BLaER1 (cell line): ENCODE results near the gene LUZP2.

Source experiments
- H3K27ac ChIP-seq: shearing (Covaris generic); formaldehyde crosslinking; 2 replicates; pipeline ENCODE4 v1.8.1; 2022
- H3K27me3 ChIP-seq: shearing (Covaris generic); formaldehyde crosslinking; 2 replicates; pipeline ENCODE4 v1.8.1; 2022
- H3K36me3 ChIP-seq: shearing (Covaris generic); formaldehyde crosslinking; 2 replicates; pipeline ENCODE4 v1.8.1; 2022
- H3K4me1 ChIP-seq: shearing (Covaris generic); formaldehyde crosslinking; 2 replicates; pipeline ENCODE4 v1.8.1; 2022
- H3K4me2 ChIP-seq: shearing (Covaris generic); formaldehyde crosslinking; 2 replicates; pipeline ENCODE4 v1.8.1; 2022
- H3K4me3 ChIP-seq: shearing (Covaris generic); formaldehyde crosslinking; 2 replicates; pipeline ENCODE4 v1.8.1; 2022
- H3K9ac ChIP-seq: shearing (Covaris generic); formaldehyde crosslinking; 2 replicates; pipeline ENCODE4 v1.8.1; 2022
- H3K9me3 ChIP-seq: shearing (Covaris generic); formaldehyde crosslinking; 2 replicates; pipeline ENCODE4 v1.8.1; 2022
- H4K20me1 ChIP-seq: shearing (Covaris generic); formaldehyde crosslinking; 2 replicates; pipeline ENCODE4 v1.8.1; 2022
- Cebpa-rat ChIP-seq: shearing (Covaris generic); IDR thresholded peaks from 2 replicates; pipeline ENCODE4 v1.8.1; 2022

Gene LUZP2

GRCh38 chr11:24592360-24592759 lies 95.5 kb downstream of the LUZP2 start:
- Histone ChIP-seq H3K27ac (no peak overlapping the region), H3K4me2 (no peak overlapping the region), H3K9me3 (no peaks in the 10 kb centered on the region), H3K36me3 (no peaks in the 10 kb centered on the region), H3K27me3 (no peaks in the 10 kb centered on the region), H3K9ac (no peak overlapping the region), H3K4me1 (no peaks in the 10 kb centered on the region), H3K4me3 (no peak overlapping the region), H4K20me1 (no peaks in the 10 kb centered on the region)
- TF ChIP-seq Cebpa-rat = no peak

- H3K4me1 ChIP-seq = no peaks in the 10 kb centered on the region
- no peaks in the 10 kb centered on the region for H3K36me3 ChIP-seq
These were observed 96.5 kb downstream of the LUZP2 start for GRCh38 chr11:24593332-24593731.

GRCh38 chr11:24594401-24594800 lies 97.5 kb downstream of the LUZP2 start:
- Histone ChIP-seq H3K4me3 (no peak overlapping the region), H3K27ac (no peak overlapping the region), H3K36me3 (no peaks in the 10 kb centered on the region), H3K4me1 (no peaks in the 10 kb centered on the region), H3K9ac (no peak overlapping the region), H4K20me1 (no peaks in the 10 kb centered on the region), H3K27me3 (no peaks in the 10 kb centered on the region), H3K9me3 (no peaks in the 10 kb centered on the region), H3K4me2 (no peak overlapping the region)
- TF ChIP-seq Cebpa-rat = no peak

More at GRCh38 chr11:24593332-24593731, 96.5 kb downstream of the LUZP2 start:
- no peak for TF ChIP-seq Cebpa-rat
- H3K27ac ChIP-seq = no peak overlapping the region
- no peak overlapping the region for H3K9ac ChIP-seq
- no peaks in the 10 kb centered on the region for H4K20me1 ChIP-seq
- H3K9me3 ChIP-seq = no peaks in the 10 kb centered on the region
- H3K27me3 ChIP-seq = no peaks in the 10 kb centered on the region
- no peak overlapping the region for H3K4me3 ChIP-seq
- H3K4me2 ChIP-seq = no peak overlapping the region

GRCh38 chr11:24598641-24599040 lies 101.8 kb downstream of the LUZP2 start:
- Histone ChIP-seq H3K9me3 (no peaks in the 10 kb centered on the region), H3K27me3 (no peaks in the 10 kb centered on the region), H3K4me2 (no peak overlapping the region), H3K36me3 (no peaks in the 10 kb centered on the region), H3K27ac (no peak overlapping the region), H3K9ac (no peak overlapping the region), H3K4me1 (no peaks in the 10 kb centered on the region), H3K4me3 (no peak overlapping the region), H4K20me1 (no peaks in the 10 kb centered on the region)
- no peak for TF ChIP-seq Cebpa-rat

GRCh38 chr11:24609192-24610119 lies 112.6 kb downstream of the LUZP2 start:
- Histone ChIP-seq H3K4me1 (no peaks in the 10 kb centered on the region), H3K4me3 (no peak overlapping the region), H4K20me1 (no peaks in the 10 kb centered on the region), H3K27me3 (no peaks in the 10 kb centered on the region), H3K36me3 (no peaks in the 10 kb centered on the region), H3K4me2 (no peak overlapping the region), H3K9ac (no peak overlapping the region), H3K27ac (no peak overlapping the region), H3K9me3 (no peaks in the 10 kb centered on the region)
- TF ChIP-seq Cebpa-rat = no peak

GRCh38 chr11:24615451-24616160 lies 118.8 kb downstream of the LUZP2 start:
- H3K4me2 ChIP-seq = no peak overlapping the region
- H3K4me1 ChIP-seq = no peaks in the 10 kb centered on the region
- H4K20me1 ChIP-seq = no peaks in the 10 kb centered on the region
- no peaks in the 10 kb centered on the region for H3K27me3 ChIP-seq
- H3K4me3 ChIP-seq = no peak overlapping the region
- TF ChIP-seq Cebpa-rat = no peak
- no peak overlapping the region for H3K27ac ChIP-seq
- no peaks in the 10 kb centered on the region for H3K36me3 ChIP-seq
- H3K9me3 ChIP-seq = no peaks in the 10 kb centered on the region
- H3K9ac ChIP-seq = no peak overlapping the region

- Histone ChIP-seq H3K27me3 (no peaks in the 10 kb centered on the region), H3K27ac (no peak overlapping the region)
- TF ChIP-seq Cebpa-rat = no peak
These were observed 121.0 kb downstream of the LUZP2 start for GRCh38 chr11:24617856-24618255.

GRCh38 chr11:24619900-24620299 lies 123.0 kb downstream of the LUZP2 start:
- no peak for TF ChIP-seq Cebpa-rat
- Histone ChIP-seq H3K27me3 (no peaks in the 10 kb centered on the region), H3K9ac (no peak overlapping the region), H3K36me3 (no peaks in the 10 kb centered on the region), H3K4me2 (no peak overlapping the region), H4K20me1 (no peaks in the 10 kb centered on the region), H3K4me1 (no peaks in the 10 kb centered on the region), H3K27ac (no peak overlapping the region), H3K4me3 (no peak overlapping the region), H3K9me3 (no peaks in the 10 kb centered on the region)

More at GRCh38 chr11:24617856-24618255, 121.0 kb downstream of the LUZP2 start:
- Histone ChIP-seq H3K36me3 (no peaks in the 10 kb centered on the region), H3K4me1 (no peaks in the 10 kb centered on the region), H4K20me1 (no peaks in the 10 kb centered on the region), H3K4me2 (no peak overlapping the region), H3K4me3 (no peak overlapping the region), H3K9ac (no peak overlapping the region), H3K9me3 (no peaks in the 10 kb centered on the region)

- no peak overlapping the region for H3K4me3 ChIP-seq
- H4K20me1 ChIP-seq = no peaks in the 10 kb centered on the region
- H3K27ac ChIP-seq = no peak overlapping the region
- H3K4me2 ChIP-seq = no peak overlapping the region
- H3K36me3 ChIP-seq = no peaks in the 10 kb centered on the region
- no peaks in the 10 kb centered on the region for H3K27me3 ChIP-seq
- H3K4me1 ChIP-seq = no peaks in the 10 kb centered on the region
- no peak overlapping the region for H3K9ac ChIP-seq
- no peaks in the 10 kb centered on the region for H3K9me3 ChIP-seq
- no peak for TF ChIP-seq Cebpa-rat
These were observed 125.4 kb downstream of the LUZP2 start for GRCh38 chr11:24622262-24622661.

GRCh38 chr11:24623121-24623520 lies 126.3 kb downstream of the LUZP2 start:
- H3K9ac ChIP-seq = no peak overlapping the region
- no peaks in the 10 kb centered on the region for H3K27me3 ChIP-seq
- TF ChIP-seq Cebpa-rat = no peak
- no peaks in the 10 kb centered on the region for H4K20me1 ChIP-seq
- no peaks in the 10 kb centered on the region for H3K36me3 ChIP-seq
- no peaks in the 10 kb centered on the region for H3K4me1 ChIP-seq
- H3K27ac ChIP-seq = no peak overlapping the region
- H3K4me2 ChIP-seq = no peak overlapping the region
- no peak overlapping the region for H3K4me3 ChIP-seq
- H3K9me3 ChIP-seq = no peaks in the 10 kb centered on the region
